HEK293 (cell line): ENCODE data around the gene DRAP1.

Experiments
- CTCF ChIP-seq: fragments of 450-650 bp; formaldehyde crosslinking; IDR thresholded peaks from 2 replicates; pipeline ENCODE4 v1.5.1; 2016; ENCODE audit warnings: missing biosample characterization, missing genetic modification characterization
- ELK4 ChIP-seq: IDR thresholded peaks from 2 replicates; pipeline ENCODE4 v1.6.1; 2011; ENCODE audit warnings: mild to moderate bottlenecking, low read depth, low read length, borderline replicate concordance
- KLF9 ChIP-seq: fragments of 450-650 bp; formaldehyde crosslinking; IDR thresholded peaks from 2 replicates; pipeline ENCODE4 v1.5.1; 2016; ENCODE audit warnings: missing biosample characterization, missing genetic modification characterization, low read depth
- PRDM1 ChIP-seq: fragments of 450-650 bp; formaldehyde crosslinking; IDR thresholded peaks from 2 replicates; pipeline ENCODE4; 2016; ENCODE audit warnings: missing biosample characterization, missing genetic modification characterization
- REST ChIP-seq: fragments of 450-650 bp; formaldehyde crosslinking; IDR thresholded peaks from 2 replicates; pipeline ENCODE4 v1.5.1; 2016; ENCODE audit warnings: missing biosample characterization, missing genetic modification characterization
- ZBTB11 ChIP-seq: fragments of 450-650 bp; formaldehyde crosslinking; conservative IDR thresholded peaks from 2 replicates; pipeline ENCODE4 v1.5.1; 2016; ENCODE audit warnings: low read depth, missing biosample characterization, missing genetic modification characterization
- ZNF529 ChIP-seq: fragments of 450-650 bp; formaldehyde crosslinking; IDR thresholded peaks from 2 replicates; pipeline ENCODE4 v1.5.1; 2017; ENCODE audit warnings: missing genetic modification characterization, missing biosample characterization; ENCODE audit not compliant: insufficient replicate concordance
- ZNF530 ChIP-seq: fragments of 450-650 bp; formaldehyde crosslinking; IDR thresholded peaks from 2 replicates; pipeline ENCODE4 v1.5.1; 2016; ENCODE audit warnings: low read depth, missing biosample characterization, missing genetic modification characterization
- ZNF701 ChIP-seq: fragments of 450-650 bp; formaldehyde crosslinking; IDR thresholded peaks from 2 replicates; pipeline ENCODE4 v1.5.1; 2016; ENCODE audit warnings: missing biosample characterization, missing genetic modification characterization
- ZNF747 ChIP-seq: fragments of 450-650 bp; formaldehyde crosslinking; IDR thresholded peaks from 2 replicates; pipeline ENCODE4 v1.5.1; 2016; ENCODE audit warnings: missing biosample characterization, missing genetic modification characterization
- ZSCAN16 ChIP-seq: fragments of 450-650 bp; formaldehyde crosslinking; IDR thresholded peaks from 2 replicates; pipeline ENCODE4 v1.5.1; 2016; ENCODE audit warnings: missing biosample characterization, missing genetic modification characterization

- no peak for TF ChIP-seq ZNF747 (tag by site-specific recombination)
- TF ChIP-seq ZSCAN16 (tag by site-specific recombination): no peak
- TF ChIP-seq REST: no peak
- TF ChIP-seq ZBTB11: no peak; the same call in 1 of the 2 replicates
- no peak for TF ChIP-seq ZNF529
- 0 out of 2 replicates have a peak, but pooled peaks have one; percentile 45 for TF ChIP-seq CTCF (tag by site-specific recombination)
- TF ChIP-seq KLF9 (tag by site-specific recombination): peak; percentile 44
- no peak for TF ChIP-seq ZNF530 (tag by site-specific recombination)
- TF ChIP-seq PRDM1 (tag by site-specific recombination): no peak
- no peak for TF ChIP-seq ELK4
- TF ChIP-seq ZNF701 (tag by site-specific recombination): no peak
Observed at GRCh38 chr11:65899356-65900124, 19.7 kb upstream of the DRAP1 start.
